Ecto neural progenitor cell (in vitro differentiated cells): Measurements from ENCODE around the gene COMMD4.
"Not testable (repeated sequence)": the region's sequence is repeated elsewhere in the genome, so short reads cannot be mapped to it uniquely, and the experiment has no call there.

Source experiments
- DNase-seq: peaks from one replicate; pipeline ENCODE4 v3.0.0-alpha.2; 2018; ENCODE audit warnings: low spot score

Gene COMMD4

GRCh38 chr15:75335705-75336355 is at the start of gene COMMD4:
TSS of gene COMMD4 (plus strand) at chr15:75336063. CDS start at chr15:75336090, 27 bp downstream.
- peak; percentile 99 for DNase-seq

GRCh38 chr15:75293660-75294059 is 42.2 kb upstream of the COMMD4 start:
- not testable (repeated sequence) for DNase-seq

- DNase-seq, result not testable (repeated sequence)
Observed at GRCh38 chr15:75298541-75299310, 37.1 kb upstream of the COMMD4 start.

GRCh38 chr15:75299311-75299688 is 36.6 kb upstream of the COMMD4 start:
- DNase-seq, result not testable (repeated sequence)

- DNase-seq, result not testable (repeated sequence)
Observed at GRCh38 chr15:75300026-75300425, 35.8 kb upstream of the COMMD4 start.

GRCh38 chr15:75302318-75302717 is 33.5 kb upstream of the COMMD4 start:
- no peak for DNase-seq

- DNase-seq, result not testable (repeated sequence)
Observed at GRCh38 chr15:75302753-75303152, 33.1 kb upstream of the COMMD4 start.

GRCh38 chr15:75306188-75306587 is 29.7 kb upstream of the COMMD4 start:
- DNase-seq, result no peak

GRCh38 chr15:75307778-75308390 is 28.0 kb upstream of the COMMD4 start:
- DNase-seq, result peak; percentile 70

GRCh38 chr15:75309711-75310110 is 26.2 kb upstream of the COMMD4 start:
- no peak for DNase-seq

- DNase-seq, result not testable (repeated sequence)
Observed at GRCh38 chr15:75312548-75312947, 23.3 kb upstream of the COMMD4 start.

GRCh38 chr15:75313116-75313845 is 22.6 kb upstream of the COMMD4 start:
- peak; percentile 29 for DNase-seq

GRCh38 chr15:75314552-75315290 is 21.1 kb upstream of the COMMD4 start:
- DNase-seq, result peak; percentile 10

GRCh38 chr15:75319231-75319897 is 16.5 kb upstream of the COMMD4 start:
- not testable (repeated sequence) for DNase-seq

GRCh38 chr15:75321711-75322110 is 14.2 kb upstream of the COMMD4 start:
- DNase-seq, result no peak

- no peak for DNase-seq
Observed at GRCh38 chr15:75325922-75326321, 9.9 kb upstream of the COMMD4 start.

- no peak for DNase-seq
Observed at GRCh38 chr15:75327005-75327404, 8.9 kb upstream of the COMMD4 start.

- no peak for DNase-seq
Observed at GRCh38 chr15:75327491-75327890, 8.4 kb upstream of the COMMD4 start.

GRCh38 chr15:75328493-75329314 is 7.2 kb upstream of the COMMD4 start:
- DNase-seq, result no peak

- no peak for DNase-seq
Observed at GRCh38 chr15:75329571-75329970, 6.3 kb upstream of the COMMD4 start.
